Germinal center (tissue), 1 donor: Measurements from ENCODE around the gene MAML3.

Experiments used
- DNase-seq: peaks from one replicate; pipeline ENCODE4 v3.0.0; 2012; ENCODE audit warnings: mixed read lengths, low spot score

MAML3 gene

DNA sequence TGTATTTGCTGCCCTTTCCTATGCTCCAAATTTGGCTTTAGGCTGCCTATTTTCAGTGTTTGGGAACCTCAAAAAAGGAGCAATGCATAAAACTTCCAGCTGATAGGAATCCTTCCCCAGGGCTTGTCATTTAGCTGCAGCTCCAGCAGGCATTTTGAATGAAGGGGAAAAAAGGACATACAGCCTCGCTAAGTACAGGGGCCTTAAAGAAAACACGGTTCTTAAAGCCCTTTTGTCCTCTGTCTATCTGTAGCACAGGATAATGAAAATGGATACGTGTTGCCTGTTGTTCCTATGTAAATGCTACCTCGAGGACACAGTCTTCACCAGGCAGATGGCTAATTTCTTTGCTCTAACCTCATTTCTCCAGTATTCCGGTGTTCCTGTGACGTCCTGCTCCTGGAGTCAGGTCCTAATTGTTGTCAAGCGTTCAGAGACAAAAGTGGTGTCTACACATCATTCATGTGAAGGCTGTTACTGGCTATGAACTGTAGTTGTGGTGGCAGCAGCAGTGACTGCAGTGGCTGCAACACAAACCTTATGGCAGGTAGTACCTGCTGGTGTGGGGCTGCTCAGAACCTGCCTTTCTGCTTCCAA lies 371.0 kb downstream of the MAML3 start:
- no peak for DNase-seq

DNA sequence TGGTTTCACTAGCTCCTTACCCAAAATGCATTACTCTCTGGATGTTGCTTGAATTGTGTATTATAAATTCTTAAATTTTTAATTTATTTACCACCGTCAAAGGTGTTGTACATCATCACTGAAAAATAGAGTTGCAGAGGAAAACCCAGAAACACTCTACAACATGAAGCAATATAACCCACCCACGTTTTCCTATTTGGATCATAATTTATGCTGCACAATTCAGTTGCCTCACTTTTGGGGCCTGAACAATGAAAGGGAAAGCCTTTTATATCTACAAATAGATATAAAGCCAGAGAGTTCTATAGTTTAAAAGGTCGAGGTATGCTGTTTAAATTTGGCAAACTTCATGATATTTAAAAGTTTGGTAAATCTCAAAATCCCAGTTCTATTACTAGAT lies 372.9 kb downstream of the MAML3 start:
- DNase-seq = no peak

DNA sequence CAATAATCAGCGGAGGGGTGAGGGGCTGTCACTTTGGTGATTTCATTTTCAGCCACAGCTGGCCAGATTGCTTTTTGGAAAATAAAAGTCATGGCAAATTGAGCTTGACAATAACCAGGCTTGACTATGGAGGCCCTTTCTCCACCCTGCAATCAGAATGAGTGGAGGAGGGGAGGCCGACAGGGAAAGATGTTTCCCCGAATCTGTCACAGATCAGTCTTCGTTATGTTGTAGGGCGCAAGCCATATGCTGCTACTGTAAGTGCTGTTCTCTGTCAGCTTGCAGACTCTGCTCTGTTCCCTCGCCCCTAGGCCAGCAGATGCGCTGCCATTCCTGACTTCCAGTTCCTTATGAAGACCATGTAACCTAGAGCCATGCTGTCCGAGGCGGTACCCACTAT lies 374.3 kb downstream of the MAML3 start:
- no peak for DNase-seq

DNA sequence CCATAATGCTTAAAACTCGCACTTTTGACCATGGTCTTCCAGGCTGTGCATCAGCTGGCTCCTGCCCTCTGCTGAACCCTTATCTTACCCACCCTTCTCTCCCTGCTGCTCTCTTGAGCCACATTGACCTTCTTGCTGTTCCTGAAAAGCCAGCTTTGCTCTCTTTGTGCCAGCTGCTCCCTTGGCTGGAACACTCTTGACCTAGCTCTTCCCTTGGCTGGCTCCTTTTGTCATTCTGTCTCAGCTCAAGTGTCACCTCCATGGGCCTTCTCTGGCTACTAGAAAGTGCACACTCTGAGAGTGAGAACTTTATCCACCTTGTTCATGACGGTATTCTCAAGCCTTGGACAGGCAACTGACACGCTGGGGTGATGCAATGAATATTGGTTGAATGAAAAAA lies 376.2 kb downstream of the MAML3 start:
- DNase-seq = no peak

DNA sequence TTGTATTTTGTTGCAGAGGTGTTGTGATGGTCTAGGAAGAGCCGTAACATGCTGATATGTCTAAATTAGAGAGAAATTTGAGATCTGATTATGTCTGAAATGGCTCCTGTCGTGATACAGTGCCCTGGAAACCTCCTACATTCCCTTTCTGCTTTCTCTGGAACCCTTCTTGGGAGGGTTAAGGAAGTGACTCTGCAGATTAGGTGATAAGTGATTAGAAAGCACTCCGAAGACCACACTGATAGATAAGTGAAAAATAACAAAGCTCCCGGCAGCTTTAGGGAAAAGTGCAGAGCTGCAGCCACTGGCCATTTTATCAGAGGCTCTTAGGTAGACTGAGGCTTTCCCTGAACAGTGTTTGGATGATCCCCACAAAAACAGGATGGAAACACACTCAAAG lies 377.7 kb downstream of the MAML3 start:
- no peak for DNase-seq

DNA sequence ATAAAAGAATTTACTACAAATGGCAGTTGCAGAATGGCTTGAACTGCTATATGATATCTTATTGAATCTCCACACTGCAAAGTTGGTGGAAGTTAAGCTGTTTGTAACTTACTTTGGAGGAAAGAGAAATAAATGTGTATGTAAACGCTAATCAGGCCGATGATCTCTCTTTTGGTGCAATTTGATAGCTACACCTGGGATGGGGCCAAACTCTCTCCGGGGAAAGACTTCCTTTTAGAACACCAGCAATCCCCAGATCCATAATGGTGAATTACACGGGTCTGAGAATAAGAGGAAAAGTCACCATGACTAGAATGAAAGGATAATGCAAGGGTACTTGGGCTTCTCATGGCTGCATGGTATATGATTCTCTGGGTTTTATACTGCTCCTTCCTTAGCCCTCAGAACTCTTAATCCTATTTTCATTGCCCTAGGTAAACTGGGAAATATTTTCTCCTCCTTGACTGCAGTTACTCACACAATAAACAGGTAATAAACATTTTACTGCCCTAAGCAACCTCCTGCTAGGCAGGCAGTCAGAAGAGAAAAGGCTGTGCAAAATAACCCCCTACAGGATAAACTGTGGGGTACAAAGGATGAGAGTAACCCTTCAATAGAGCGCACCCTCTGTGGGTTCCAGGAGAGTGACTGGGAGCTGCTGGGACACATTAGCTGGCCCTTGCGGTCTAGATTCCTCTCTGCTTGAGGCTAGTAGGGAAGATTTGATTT lies 379.1 kb downstream of the MAML3 start:
- DNase-seq = no peak

DNA sequence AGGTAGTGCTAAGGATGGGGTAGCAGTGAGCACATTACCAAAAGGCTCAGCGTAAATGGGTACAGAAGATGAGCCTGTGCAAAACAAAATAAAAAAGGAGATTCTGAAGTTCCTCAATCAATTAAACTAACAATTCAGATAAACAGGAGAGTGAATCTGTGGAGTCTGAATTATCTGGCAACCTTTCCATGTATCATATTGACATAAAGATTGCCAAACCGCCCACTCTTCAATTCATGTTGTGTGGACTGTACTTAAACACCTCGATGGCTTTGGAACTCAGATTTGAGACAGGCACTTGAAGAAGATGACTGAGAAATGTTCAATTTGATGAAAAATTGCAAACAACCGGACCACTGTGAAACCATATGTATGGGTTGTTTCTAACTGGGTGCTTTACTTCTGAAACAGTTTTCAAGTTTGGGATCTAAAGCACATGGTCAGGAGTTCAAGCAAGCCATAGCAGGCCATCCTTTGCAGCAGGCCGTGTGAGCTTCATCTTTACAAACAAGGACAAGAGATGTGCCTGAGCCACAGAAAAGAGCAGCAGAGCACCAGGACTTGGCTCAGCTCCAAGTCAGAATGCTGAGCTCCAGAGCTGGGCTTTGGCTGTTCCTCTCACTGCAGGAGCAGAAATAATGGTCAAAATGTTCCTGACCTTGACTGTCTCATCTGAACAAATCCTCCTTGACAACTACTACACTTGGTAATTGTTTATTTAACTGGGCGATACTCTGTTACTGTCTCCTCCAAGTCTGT lies 380.2 kb downstream of the MAML3 start:
- no peak for DNase-seq

DNA sequence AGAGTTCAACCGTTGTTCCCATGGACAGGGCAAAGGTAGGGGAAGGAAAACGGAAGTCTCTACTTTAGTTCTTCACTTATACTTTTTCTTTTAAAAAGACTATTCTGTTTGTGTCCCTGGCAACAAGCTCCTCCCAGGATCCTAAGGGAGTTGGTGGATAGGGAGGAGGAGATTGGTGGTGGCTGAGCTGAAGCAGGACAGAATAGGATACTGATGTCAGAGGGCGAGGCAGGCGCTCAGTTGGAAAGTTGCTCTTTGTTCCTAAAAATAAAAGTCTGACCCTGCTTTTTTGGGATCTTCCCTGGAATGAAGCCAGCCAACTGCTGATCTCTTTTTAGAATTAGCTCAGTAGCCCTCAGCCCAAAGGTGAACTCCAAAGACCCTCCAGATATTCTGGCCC lies 383.6 kb downstream of the MAML3 start:
- no peak for DNase-seq

DNA sequence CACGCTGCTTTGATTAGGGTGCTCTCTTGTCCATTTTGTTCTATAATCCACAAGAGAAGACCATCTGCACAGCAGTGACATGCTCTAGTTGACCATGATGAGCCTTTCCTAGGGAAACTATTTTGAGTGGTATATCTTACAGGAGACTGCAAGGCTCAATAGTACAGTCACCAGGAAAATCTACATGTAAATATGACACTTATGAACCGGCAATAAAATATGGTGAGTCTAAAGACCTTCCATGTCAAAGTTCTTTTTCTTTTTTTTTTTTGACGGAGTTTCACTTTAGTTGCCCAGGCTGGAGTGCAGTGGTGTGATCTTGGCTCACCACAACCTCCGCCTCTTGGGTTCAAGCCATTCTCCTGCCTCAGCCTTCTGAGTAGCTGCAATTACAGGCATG lies 384.6 kb downstream of the MAML3 start:
- DNase-seq = no peak

DNA sequence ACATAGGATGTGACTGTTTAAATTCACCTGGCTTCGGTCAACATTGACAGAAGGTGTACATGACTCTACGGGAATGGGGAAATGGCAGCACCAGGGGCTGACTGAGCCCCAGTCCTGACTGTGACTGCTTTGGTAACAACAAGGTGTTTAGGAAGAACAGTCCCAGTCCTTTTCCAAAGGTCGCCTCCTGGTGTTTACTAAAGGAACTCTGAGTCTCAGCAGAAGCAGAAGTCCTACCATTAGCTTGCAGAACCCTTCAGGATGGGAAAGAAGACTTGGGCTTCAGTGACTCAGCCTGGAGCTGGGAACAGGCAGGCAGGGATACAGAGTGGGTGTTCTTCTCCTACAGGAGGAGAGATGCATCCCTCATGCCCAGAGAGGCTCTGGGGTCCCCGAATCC lies 385.1 kb downstream of the MAML3 start:
- DNase-seq = no peak

DNA sequence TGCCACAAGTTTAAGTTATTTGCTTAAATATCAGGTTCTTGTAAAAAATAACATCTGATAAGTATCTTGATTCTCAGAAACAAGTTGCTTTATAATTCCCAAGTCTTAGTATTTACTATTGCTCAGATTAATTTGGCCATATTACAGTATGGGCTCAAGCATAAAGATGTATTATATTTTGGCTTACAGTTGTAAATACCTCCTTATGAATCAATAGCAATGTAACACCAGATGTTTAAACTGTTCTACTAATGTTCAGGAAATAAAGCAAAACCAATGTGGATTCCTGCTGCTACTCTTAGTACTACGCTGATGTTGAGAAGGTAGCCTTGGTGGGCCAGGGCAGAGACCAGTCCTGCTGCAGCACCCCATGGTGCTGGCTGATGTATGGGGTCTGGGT lies 385.6 kb downstream of the MAML3 start:
- no peak for DNase-seq

DNA sequence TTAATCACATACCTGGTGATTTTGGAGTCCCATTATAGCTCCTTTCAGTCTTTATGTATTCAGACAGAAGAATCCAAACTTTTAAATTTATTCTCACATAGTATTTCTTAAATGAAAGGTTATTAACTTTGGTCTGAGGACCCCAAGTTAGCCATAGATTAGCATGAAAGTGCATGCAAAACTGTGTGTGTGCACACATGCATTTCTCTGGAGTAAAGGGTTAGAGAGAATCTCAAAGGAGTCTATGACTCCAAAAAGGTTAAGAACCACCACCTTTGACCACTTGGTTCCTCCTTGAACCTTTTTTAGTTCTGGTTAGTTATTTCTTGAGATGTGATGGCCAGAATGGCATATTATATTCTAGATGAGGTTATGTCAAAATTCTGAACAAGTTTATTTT lies 386.4 kb downstream of the MAML3 start:
- DNase-seq = no peak

DNA sequence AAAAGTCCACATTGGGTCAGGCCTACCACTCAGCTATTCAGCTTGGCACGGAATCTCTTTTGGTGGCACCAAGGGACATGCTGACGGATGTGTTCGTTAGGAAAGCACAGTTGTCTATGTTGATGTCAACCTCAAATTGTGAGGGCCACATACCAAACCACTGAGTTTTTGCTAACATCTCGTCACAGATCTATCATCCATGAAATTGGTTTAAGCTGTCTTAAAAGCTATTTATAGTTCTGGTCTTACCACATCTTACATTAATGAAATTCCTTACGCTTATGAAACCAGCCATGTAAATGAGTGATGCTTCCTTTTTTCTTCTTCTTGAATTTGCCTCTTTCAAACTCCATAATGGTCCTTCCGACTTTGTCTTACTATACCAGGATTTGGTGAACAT lies 386.8 kb downstream of the MAML3 start:
- DNase-seq = no peak

DNA sequence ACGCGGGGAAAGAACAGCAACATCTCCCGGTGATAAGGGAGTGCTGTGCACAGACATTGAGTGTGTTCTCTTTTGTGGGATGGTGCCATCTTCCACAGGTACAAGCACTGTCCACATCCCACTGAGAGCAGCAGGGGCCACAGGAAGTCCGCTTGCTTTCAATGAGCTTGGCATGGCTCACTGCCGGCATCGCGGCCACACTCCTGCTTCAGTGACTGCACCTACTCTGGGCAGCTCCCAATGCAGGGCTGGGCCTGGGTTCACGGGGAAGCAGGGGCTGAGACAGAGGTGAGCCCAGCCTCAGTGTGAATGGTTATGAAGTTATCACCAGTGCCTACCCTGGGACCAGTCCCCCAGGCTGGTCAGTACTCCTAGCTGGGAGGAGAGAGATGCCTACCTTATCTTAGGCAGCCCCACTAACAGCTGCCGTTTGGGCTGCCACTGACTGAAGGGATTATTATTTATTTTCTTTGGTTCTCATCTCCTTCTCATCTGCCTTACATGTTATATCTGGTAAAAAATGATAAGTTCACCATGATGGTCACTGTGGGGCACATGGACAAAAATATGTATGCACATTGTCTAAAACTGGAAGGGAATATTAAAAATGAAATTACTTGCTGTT lies 389.2 kb downstream of the MAML3 start:
- DNase-seq = no peak

DNA sequence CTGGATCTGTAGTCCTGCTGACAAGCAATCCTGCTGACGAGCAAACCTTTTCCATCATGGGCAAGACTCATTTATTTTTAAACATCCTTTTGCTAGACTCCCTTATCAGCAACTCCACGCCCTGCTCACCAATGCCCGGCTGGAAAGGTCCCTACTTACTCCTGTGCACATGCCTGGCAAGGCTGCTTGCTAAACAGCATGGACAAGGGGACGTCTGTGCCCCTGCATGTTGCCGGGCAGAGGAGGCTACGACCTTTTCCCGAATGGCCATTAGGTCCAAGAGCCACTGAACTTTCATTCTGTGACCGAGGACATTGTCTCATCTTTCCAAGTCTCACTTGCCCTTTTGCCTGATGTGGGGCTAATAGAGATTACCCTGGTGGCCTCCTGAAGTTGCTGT lies 389.8 kb downstream of the MAML3 start:
- DNase-seq = no peak

DNA sequence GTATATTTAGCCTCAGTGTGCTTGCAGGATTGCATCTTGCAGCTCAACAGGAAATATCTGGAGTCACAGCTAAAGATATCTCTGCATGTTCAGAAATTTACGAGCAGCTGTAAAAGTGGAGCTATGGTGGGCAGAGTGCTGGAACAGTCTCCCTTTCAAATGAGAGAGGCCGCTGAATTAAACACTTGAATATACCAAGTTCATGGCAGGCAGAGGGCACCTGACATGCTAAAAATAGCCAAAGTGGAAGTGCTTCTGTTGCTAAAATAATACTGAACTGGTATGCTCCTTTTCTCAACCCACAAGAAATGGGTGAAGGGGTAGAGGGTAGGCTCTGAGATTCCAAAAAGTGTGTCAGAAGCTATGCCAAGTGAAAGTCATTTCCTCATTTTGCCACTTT lies 390.3 kb downstream of the MAML3 start:
- DNase-seq = peak; percentile 30

DNA sequence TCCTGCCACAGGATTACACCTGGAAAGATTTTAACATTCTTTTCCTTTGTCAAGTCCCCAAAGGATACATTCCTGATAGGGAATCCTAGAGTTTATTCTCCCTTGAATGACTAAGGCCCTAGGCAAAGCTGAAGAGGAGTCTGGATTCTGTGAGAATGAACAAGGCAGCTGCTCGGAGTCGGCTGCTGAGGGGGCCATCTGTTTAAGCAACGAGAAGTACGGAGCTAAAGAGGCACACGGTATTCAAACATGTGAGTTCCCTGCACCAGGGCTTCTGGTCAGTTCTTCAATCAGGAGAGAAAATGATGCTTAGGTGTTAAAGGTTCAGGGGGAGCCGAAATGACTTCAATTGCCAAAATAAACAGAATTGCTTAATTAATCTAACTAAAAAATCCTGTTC lies 390.8 kb downstream of the MAML3 start:
- no peak for DNase-seq

DNA sequence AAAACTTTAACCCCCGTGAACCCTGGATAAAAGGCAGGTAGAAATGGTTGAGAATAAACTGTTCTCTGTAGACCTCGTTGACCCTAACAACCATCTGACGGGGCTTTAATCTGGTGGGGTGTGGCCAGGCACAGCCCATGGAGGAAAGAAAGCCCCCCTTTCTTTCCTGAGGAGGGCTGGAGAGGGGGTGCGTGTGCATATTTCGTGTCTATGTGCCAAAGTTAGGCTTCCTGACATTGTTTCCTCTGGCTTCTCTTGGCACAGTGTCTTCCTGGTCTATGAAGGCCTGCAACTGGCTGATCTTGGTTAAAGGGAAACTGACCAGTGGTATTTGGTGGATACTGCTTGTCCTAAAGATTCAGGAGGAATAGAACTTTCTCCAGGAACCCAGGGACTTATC lies 391.3 kb downstream of the MAML3 start:
- no peak for DNase-seq

DNA sequence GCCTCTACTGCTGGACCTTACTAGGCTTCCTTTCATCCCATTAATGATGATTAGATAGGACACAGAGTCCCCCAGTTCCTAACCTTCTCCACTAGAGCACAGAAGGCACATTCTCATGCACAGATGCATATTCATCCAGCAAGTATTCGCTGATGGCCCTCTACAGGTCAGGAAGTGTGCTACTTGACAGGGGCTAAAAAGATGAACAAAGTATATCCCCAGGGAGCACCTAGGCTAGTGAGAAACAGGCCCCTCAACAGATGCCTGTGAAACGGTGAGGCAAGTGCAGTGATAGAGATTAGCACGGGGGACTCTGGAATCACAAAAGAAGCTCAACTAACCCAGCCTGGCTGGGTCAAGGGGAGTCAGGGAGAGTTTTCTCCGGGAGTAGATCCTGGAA lies 392.5 kb downstream of the MAML3 start:
- DNase-seq = peak; percentile 72

DNA sequence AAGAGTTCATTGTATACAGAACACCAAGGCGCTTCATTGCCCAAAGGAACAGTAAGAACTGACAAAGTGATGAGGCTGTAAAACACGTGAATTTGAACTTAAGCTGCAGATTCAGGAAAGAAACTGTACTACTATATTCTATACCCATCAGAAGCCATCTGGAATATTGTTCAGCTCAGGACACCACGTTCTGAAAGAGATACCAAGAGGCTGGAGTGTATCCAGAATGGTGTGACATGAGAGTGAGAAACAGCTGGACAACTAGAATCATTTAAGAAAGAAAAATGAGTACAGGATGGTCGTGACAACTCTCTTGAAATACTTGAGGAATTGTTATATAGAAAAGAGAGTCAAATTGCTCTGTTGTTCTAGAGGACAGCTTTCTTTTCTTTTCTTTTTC lies 393.4 kb downstream of the MAML3 start:
- DNase-seq = no peak

DNA sequence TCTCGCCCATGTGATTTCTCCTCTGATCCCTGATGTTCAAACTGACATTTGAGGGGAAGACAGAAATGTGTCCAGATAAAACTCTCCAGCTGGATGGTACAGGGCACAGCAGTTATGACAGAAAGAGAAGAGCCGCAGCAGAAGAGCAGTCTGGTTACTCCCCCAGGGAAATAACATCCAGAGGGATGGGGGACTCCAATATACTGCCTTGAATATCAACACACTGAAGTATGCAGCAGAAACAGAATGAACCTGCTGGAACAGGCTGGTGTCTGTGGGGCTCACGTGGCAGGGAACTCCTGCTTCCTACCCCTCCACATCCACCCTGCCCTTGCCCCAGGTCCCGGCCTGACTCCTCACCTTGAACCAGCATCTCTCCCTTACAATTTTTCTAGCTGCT lies 394.9 kb downstream of the MAML3 start:
- DNase-seq = no peak

DNA sequence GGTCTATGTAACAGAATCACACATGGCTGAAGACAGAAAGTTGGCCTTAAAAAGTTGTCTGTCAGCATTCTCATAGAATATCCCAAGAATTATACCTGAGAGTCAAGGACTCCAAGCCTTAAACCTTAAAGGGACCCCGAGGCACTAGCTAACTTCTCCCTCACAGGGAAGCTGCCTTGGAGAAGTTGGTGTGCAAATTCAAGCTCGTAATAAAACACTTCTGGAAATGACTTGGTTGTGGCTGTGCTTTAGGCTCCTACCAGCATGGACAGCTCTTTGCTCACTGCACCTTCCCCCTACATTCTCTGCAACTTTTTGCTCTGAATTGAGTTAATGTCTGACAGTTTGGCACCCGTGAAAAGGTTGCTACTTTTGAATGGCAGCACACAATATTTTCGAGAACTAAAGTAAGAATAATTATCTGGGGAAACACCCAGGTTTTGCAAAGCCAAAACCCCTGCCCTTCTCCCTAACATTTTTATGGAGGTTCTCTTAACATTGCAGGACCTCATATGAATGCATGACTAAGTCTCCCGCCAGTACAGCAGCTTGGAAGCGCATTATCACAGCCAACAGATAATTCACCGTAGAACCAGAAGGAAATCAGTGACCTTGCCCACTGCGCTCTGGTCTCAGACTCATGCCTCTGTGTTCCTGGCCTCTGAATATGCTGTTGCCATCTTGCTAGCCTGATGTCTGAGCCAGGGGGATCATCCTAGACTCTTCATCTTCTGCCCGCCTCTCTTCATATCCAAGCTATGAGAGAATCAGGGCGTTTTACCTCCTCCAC lies 397.4 kb downstream of the MAML3 start:
- DNase-seq = no peak
